Esophagus mucosa (tissue), 1 donor: Measurements from ENCODE around the gene DPM3. TPM values are rescaled to one million over a fixed set of nuclear protein-coding genes. Genes with fewer than 3 reads are reported as not detected.
"Not testable (repeated sequence)": the region's sequence is repeated elsewhere in the genome, so short reads cannot be mapped to it uniquely, and the experiment has no call there.

Experiments
- ATAC-seq: fragments of 200-7000 bp; cut with Tn5 transposase; one replicate; pipeline ENCODE4 v1.9.1; 2020
- total RNA-seq: library from RNA; stranded (reverse); gene quantifications from one replicate; pipeline ENCODE4 v1.2.4, GENCODE V29; 2023
- donor health status: DM: yes; HTN: yes; CAD: no.

Gene DPM3
- total RNA-seq, 1 donor from 2014 or later, result 62.4 TPM

- ATAC-seq, result no peak
These were observed 15.5 kb downstream of the DPM3 start for GRCh38 chr1:155124503-155125463.

GRCh38 chr1:155123801-155124200 is 16.5 kb downstream of the DPM3 start:
- ATAC-seq, result no peak

- ATAC-seq, result no peak
These were observed 18.0 kb downstream of the DPM3 start for GRCh38 chr1:155122308-155122707.

- ATAC-seq, result no peak
These were observed 19.1 kb downstream of the DPM3 start for GRCh38 chr1:155121249-155121648.

GRCh38 chr1:155120253-155120652 is 20.1 kb downstream of the DPM3 start:
- peak; percentile 60 for ATAC-seq

GRCh38 chr1:155118090-155118489 is 22.2 kb downstream of the DPM3 start:
- ATAC-seq, result not testable (repeated sequence)

GRCh38 chr1:155117610-155118009 is 22.7 kb downstream of the DPM3 start:
- peak; percentile 4 for ATAC-seq

GRCh38 chr1:155116113-155116764 is 24.1 kb downstream of the DPM3 start:
- no peak for ATAC-seq

GRCh38 chr1:155113450-155113980 is 26.8 kb downstream of the DPM3 start:
- ATAC-seq, result no peak

GRCh38 chr1:155110826-155111225 is 29.5 kb downstream of the DPM3 start:
- no peak for ATAC-seq

GRCh38 chr1:155110381-155110780 is 29.9 kb downstream of the DPM3 start:
- no peak for ATAC-seq

- ATAC-seq, result no peak
These were observed 32.0 kb downstream of the DPM3 start for GRCh38 chr1:155108296-155108695.

- ATAC-seq, result peak; percentile 18
These were observed 32.7 kb downstream of the DPM3 start for GRCh38 chr1:155107309-155108264.

- ATAC-seq, result no peak
These were observed 33.5 kb downstream of the DPM3 start for GRCh38 chr1:155106862-155107261.

- ATAC-seq, result peak; percentile 25
These were observed 34.7 kb downstream of the DPM3 start for GRCh38 chr1:155105604-155106011.

GRCh38 chr1:155104605-155105534 is 35.5 kb downstream of the DPM3 start:
- ATAC-seq, result no peak

- ATAC-seq, result no peak
These were observed 37.0 kb downstream of the DPM3 start for GRCh38 chr1:155103325-155103724.

GRCh38 chr1:155099331-155099730 is 41.0 kb downstream of the DPM3 start:
- no peak for ATAC-seq

- peak; percentile 4 for ATAC-seq
These were observed 45.7 kb downstream of the DPM3 start for GRCh38 chr1:155094622-155094948.

GRCh38 chr1:155093911-155094621 is 46.3 kb downstream of the DPM3 start:
- ATAC-seq, result peak; percentile 21

- no peak for ATAC-seq
These were observed 47.7 kb downstream of the DPM3 start for GRCh38 chr1:155092641-155093040.
